HEK293 (cell line): Measurements from ENCODE around the gene STX10.
A peak's percentile ranks its signal among the peaks of the same experiment; 100 is the strongest.

Source experiments
- CTCF ChIA-PET: fragments of 350-600 bp; formaldehyde crosslinking; extraction: SDS; loops from one replicate; lab custom pipeline; 2021; ENCODE audit warnings: antibody characterized with exemption; lab: Yijun Ruan, JAX
- POLR2A ChIA-PET: fragments of 300-600 bp; formaldehyde crosslinking; extraction: SDS; loops from one replicate; lab custom pipeline; 2020; ENCODE audit warnings: antibody characterized with exemption, inconsistent platforms; lab: Yijun Ruan, JAX
- H3K27ac ChIP-seq: fragments of 200-500 bp; sonication (Bioruptor generic); 2 replicates; pipeline ENCODE4 v1.5.1; 2014; ENCODE audit warnings: low read depth, low read length, control low read depth, inconsistent platforms; ENCODE audit errors: extremely low read depth
- H3K36me3 ChIP-seq, 2 experiments: fragments of 200-500 bp in 1 of 2; sonication (Bioruptor generic) in 1 of 2; 1 replicate in 1 of 2; 2 replicates in 1 of 2; pipeline ENCODE4 v1.5.1; 2014 to 2017; ENCODE audit warnings: inconsistent platforms in 2 of 2, low read length in 2 of 2; ENCODE audit not compliant: control insufficient read depth in 2 of 2, insufficient read depth in 1 of 2
- H3K4me1 ChIP-seq: fragments of 200-500 bp; sonication (Bioruptor generic); 2 replicates; pipeline ENCODE4 v1.5.1; 2014; ENCODE audit warnings: mild to moderate bottlenecking, low read length, inconsistent platforms; ENCODE audit not compliant: control insufficient read depth, insufficient read depth
- H3K4me3 ChIP-seq: 2 replicates; pipeline ENCODE4 v1.5.1; 2011; ENCODE audit warnings: low read depth, mild to moderate bottlenecking, control low read depth, low read length, moderate library complexity
- H3K9me3 ChIP-seq: fragments of 200-500 bp; sonication (Bioruptor generic); 2 replicates; pipeline ENCODE4 v1.5.1; 2014; ENCODE audit warnings: low read depth, low read length, inconsistent platforms; ENCODE audit not compliant: control insufficient read depth, insufficient read depth
- GFI1B ChIP-seq: fragments of 450-650 bp; formaldehyde crosslinking; IDR thresholded peaks from 2 replicates; pipeline ENCODE4 v1.5.1; 2016; ENCODE audit warnings: missing biosample characterization, missing genetic modification characterization
- GLIS1 ChIP-seq: fragments of 450-650 bp; formaldehyde crosslinking; IDR thresholded peaks from 2 replicates; pipeline ENCODE4 v1.5.1; 2016; ENCODE audit warnings: missing biosample characterization, missing genetic modification characterization
- KLF10 ChIP-seq: fragments of 450-650 bp; IDR thresholded peaks from 2 replicates; pipeline ENCODE4 v1.5.1; 2018; ENCODE audit warnings: missing biosample characterization, mild to moderate bottlenecking, missing genetic modification characterization
- KLF7 ChIP-seq: fragments of 450-650 bp; formaldehyde crosslinking; IDR thresholded peaks from 2 replicates; pipeline ENCODE4 v1.5.1; 2016; ENCODE audit warnings: missing biosample characterization, missing genetic modification characterization, borderline replicate concordance
- KLF8 ChIP-seq: fragments of 450-650 bp; formaldehyde crosslinking; IDR thresholded peaks from 2 replicates; pipeline ENCODE4 v1.5.1; 2016; ENCODE audit warnings: missing biosample characterization, missing genetic modification characterization
- KLF9 ChIP-seq: fragments of 450-650 bp; formaldehyde crosslinking; IDR thresholded peaks from 2 replicates; pipeline ENCODE4 v1.5.1; 2016; ENCODE audit warnings: missing biosample characterization, missing genetic modification characterization, low read depth
- PRDM1 ChIP-seq: fragments of 450-650 bp; formaldehyde crosslinking; IDR thresholded peaks from 2 replicates; pipeline ENCODE4; 2016; ENCODE audit warnings: missing biosample characterization, missing genetic modification characterization
- SALL2 ChIP-seq: fragments of 450-650 bp; formaldehyde crosslinking; IDR thresholded peaks from 2 replicates; pipeline ENCODE4 v1.5.0; 2017; ENCODE audit warnings: missing biosample characterization, mild to moderate bottlenecking, missing genetic modification characterization, borderline replicate concordance
- SP3 ChIP-seq: fragments of 450-650 bp; formaldehyde crosslinking; IDR thresholded peaks from 2 replicates; pipeline ENCODE4 v1.5.1; 2016; ENCODE audit warnings: missing biosample characterization, missing genetic modification characterization
- TCF7L2 ChIP-seq: IDR thresholded peaks from 2 replicates; pipeline ENCODE4 v1.6.1; 2011; ENCODE audit warnings: low read depth, mild to moderate bottlenecking, inconsistent platforms, low read length, moderate library complexity, borderline replicate concordance
- YY1 ChIP-seq: fragments of 450-650 bp; formaldehyde crosslinking; IDR thresholded peaks from 2 replicates; pipeline ENCODE4 v1.5.1; 2018; ENCODE audit warnings: missing biosample characterization, missing genetic modification characterization
- ZBTB17 ChIP-seq: fragments of 450-650 bp; formaldehyde crosslinking; IDR thresholded peaks from 2 replicates; pipeline ENCODE4 v1.5.1; 2016; ENCODE audit warnings: missing biosample characterization, missing genetic modification characterization
- ZBTB48 ChIP-seq: fragments of 450-650 bp; formaldehyde crosslinking; IDR thresholded peaks from 2 replicates; pipeline ENCODE4 v1.5.1; 2016; ENCODE audit warnings: missing biosample characterization, missing genetic modification characterization
- ZFP69B ChIP-seq: fragments of 450-650 bp; formaldehyde crosslinking; IDR thresholded peaks from 2 replicates; pipeline ENCODE4 v1.5.1; 2016; ENCODE audit warnings: missing biosample characterization, missing genetic modification characterization
- ZNF114 ChIP-seq: fragments of 450-650 bp; formaldehyde crosslinking; IDR thresholded peaks from 2 replicates; pipeline ENCODE4 v1.5.0; 2017; ENCODE audit warnings: missing biosample characterization, missing genetic modification characterization
- ZNF132 ChIP-seq: fragments of 450-650 bp; formaldehyde crosslinking; IDR thresholded peaks from 2 replicates; pipeline ENCODE4 v1.5.1; 2017; ENCODE audit warnings: missing biosample characterization, missing genetic modification characterization, borderline replicate concordance
- ZNF140 ChIP-seq: fragments of 450-650 bp; formaldehyde crosslinking; IDR thresholded peaks from 2 replicates; pipeline ENCODE4 v1.5.1; 2016; ENCODE audit warnings: missing biosample characterization, missing genetic modification characterization
- ZNF350 ChIP-seq: fragments of 450-650 bp; formaldehyde crosslinking; IDR thresholded peaks from 2 replicates; pipeline ENCODE4 v1.5.0; 2017; ENCODE audit warnings: missing biosample characterization, mild to moderate bottlenecking, missing genetic modification characterization
- ZNF37A ChIP-seq: fragments of 450-650 bp; IDR thresholded peaks from 2 replicates; pipeline ENCODE4 v1.5.1; 2018; ENCODE audit warnings: missing biosample characterization, missing genetic modification characterization
- ZNF404 ChIP-seq: fragments of 450-650 bp; formaldehyde crosslinking; IDR thresholded peaks from 2 replicates; pipeline ENCODE4 v1.5.1; 2017; ENCODE audit warnings: missing biosample characterization, missing genetic modification characterization
- ZNF423 ChIP-seq: fragments of 450-650 bp; formaldehyde crosslinking; IDR thresholded peaks from 2 replicates; pipeline ENCODE4 v1.5.1; 2016; ENCODE audit warnings: missing biosample characterization, missing genetic modification characterization
- ZNF473 ChIP-seq: fragments of 450-650 bp; formaldehyde crosslinking; IDR thresholded peaks from 2 replicates; pipeline ENCODE4 v1.5.1; 2017; ENCODE audit warnings: missing biosample characterization, missing genetic modification characterization
- ZNF48 ChIP-seq: fragments of 450-650 bp; formaldehyde crosslinking; IDR thresholded peaks from 2 replicates; pipeline ENCODE4 v1.5.1; 2016; ENCODE audit warnings: missing biosample characterization, missing genetic modification characterization
- ZNF514 ChIP-seq: fragments of 450-650 bp; formaldehyde crosslinking; IDR thresholded peaks from 2 replicates; pipeline ENCODE4 v1.5.1; 2016; ENCODE audit warnings: missing biosample characterization, missing genetic modification characterization
- ZNF549 ChIP-seq: fragments of 450-650 bp; IDR thresholded peaks from 2 replicates; pipeline ENCODE4 v1.5.1; 2018; ENCODE audit warnings: missing biosample characterization, missing genetic modification characterization, mild to moderate bottlenecking, inconsistent platforms, moderate library complexity
- ZNF626 ChIP-seq: fragments of 450-650 bp; sonication (Bioruptor Pico); formaldehyde crosslinking; IDR thresholded peaks from 2 replicates; pipeline ENCODE4 v1.5.1; 2018; ENCODE audit warnings: missing biosample characterization, missing genetic modification characterization, inconsistent platforms
- ZNF707 ChIP-seq: fragments of 450-650 bp; formaldehyde crosslinking; IDR thresholded peaks from 2 replicates; pipeline ENCODE4 v1.5.1; 2016; ENCODE audit warnings: missing biosample characterization, missing genetic modification characterization
- ZXDB ChIP-seq: fragments of 450-650 bp; formaldehyde crosslinking; IDR thresholded peaks from 2 replicates; pipeline ENCODE4 v1.5.1; 2016; ENCODE audit warnings: missing biosample characterization, missing genetic modification characterization
- TF ChIP-seq, protein P1 (sequence below): fragments of 450-650 bp; formaldehyde crosslinking; IDR thresholded peaks from 2 replicates; pipeline ENCODE4 v1.5.1; 2016; ENCODE audit warnings: missing biosample characterization, missing genetic modification characterization
- TF ChIP-seq, protein P2 (sequence below): fragments of 450-650 bp; formaldehyde crosslinking; IDR thresholded peaks from 2 replicates; pipeline ENCODE4 v1.5.1; 2017; ENCODE audit warnings: missing biosample characterization, missing genetic modification characterization
- TF ChIP-seq, protein P3 (sequence below): fragments of 450-650 bp; formaldehyde crosslinking; IDR thresholded peaks from 2 replicates; pipeline ENCODE4; 2016; ENCODE audit warnings: missing biosample characterization, missing genetic modification characterization
- TF ChIP-seq, protein P4 (sequence below): fragments of 450-650 bp; formaldehyde crosslinking; IDR thresholded peaks from 2 replicates; pipeline ENCODE4 v1.5.1; 2016; ENCODE audit warnings: missing biosample characterization, missing genetic modification characterization, borderline replicate concordance
- TF ChIP-seq, protein P5 (sequence below): fragments of 450-650 bp; formaldehyde crosslinking; IDR thresholded peaks from 2 replicates; pipeline ENCODE4 v1.5.1; 2016; ENCODE audit warnings: missing biosample characterization, missing genetic modification characterization

The STX10 gene

DNA sequence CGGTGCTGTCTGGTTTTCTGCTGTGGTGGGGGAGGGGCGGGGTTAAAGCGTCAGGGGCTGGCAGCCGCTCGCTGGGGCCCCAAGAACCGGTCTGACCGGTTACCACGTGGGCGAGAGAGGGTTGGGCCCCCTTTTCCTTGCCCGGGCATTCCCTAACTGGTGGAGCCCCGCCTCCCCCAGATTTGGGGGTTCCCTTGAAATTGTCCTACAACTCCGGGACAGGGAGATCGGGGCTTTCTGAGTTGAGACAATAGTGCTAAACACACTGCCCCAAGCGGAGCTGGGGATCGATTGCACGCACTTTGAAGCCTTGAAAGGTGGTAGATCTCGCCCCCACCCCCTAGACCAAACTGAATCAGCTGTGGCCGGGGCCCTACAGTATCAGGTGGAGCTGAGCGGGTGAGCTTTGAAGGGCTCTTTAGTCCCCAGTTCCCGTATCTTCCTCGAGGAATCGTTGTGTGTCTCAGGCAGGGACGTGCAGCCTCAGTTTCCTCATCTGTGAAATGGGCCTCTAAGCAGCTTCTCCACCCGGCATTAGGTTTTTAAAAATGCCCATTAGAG lies 4.8 kb upstream of the STX10 start:
- Histone ChIP-seq H3K4me1 (peaks cover 8% of the 10 kb centered on the region), H3K36me3 (peaks cover 0 to 11% of the 10 kb centered on the region in 2 experiments; a peak in 1 of 3 replicates), H3K4me3 (peak overlapping the region; percentile 99), H3K9me3 (no peaks in the 10 kb centered on the region), H3K27ac (peak overlapping the region; percentile 98; the same call in 1 of the 2 replicates)
- ChIA-PET CTCF (interaction anchor here (0.5 to 1.8 kb wide), 9 partner anchors 14 to 190 kb away, joined by 3 to 7 read pairs (median 3); no protein-coding TSS in a partner anchor), POLR2A (interaction anchor here (0.6 to 2.6 kb wide), 11 partner anchors 11 to 697 kb away, joined by 3 to 60 read pairs (median 5); partner anchors contain the start of gene NACC1)
- TF ChIP-seq ZNF549 (no peak), KLF9 (tag by site-specific recombination) (no peak; the same call in 1 of the 2 replicates), SALL2 (no peak), ZNF132 (no peak), ZNF626 (tag by site-specific recombination) (no peak), YY1 (tag by site-specific recombination) (peak; percentile 25; the same call in 1 of the 2 replicates), KLF8 (0 out of 2 replicates have a peak, but pooled peaks have one; percentile 10), TCF7L2 (peak; percentile 32; the same call in 1 of the 2 replicates), ZNF140 (tag by site-specific recombination) (no peak), KLF7 (tag by site-specific recombination) (no peak), ZBTB17 (tag by site-specific recombination) (no peak), ZBTB48 (tag by site-specific recombination) (peak; percentile 43; the same call in 1 of the 2 replicates), ZNF350 (tag by site-specific recombination) (no peak), GFI1B (tag by site-specific recombination) (no peak), ZFP69B (tag by site-specific recombination) (peak; percentile 16; the same call in 1 of the 2 replicates), ZNF37A (no peak), ZNF473 (tag by site-specific recombination) (no peak), SP3 (tag by site-specific recombination) (no peak), ZNF514 (tag by site-specific recombination) (no peak), ZNF423 (no peak), ZXDB (tag by site-specific recombination) (no peak), KLF10 (tag by site-specific recombination) (peak; percentile 82; the same call in 1 of the 2 replicates), ZNF48 (tag by site-specific recombination) (no peak), PRDM1 (no peak), ZNF707 (tag by site-specific recombination) (no peak), ZNF114 (tag by site-specific recombination) (no peak), ZNF404 (tag by site-specific recombination) (no peak), GLIS1 (tag by site-specific recombination) (no peak)
- TF ChIP-seq, protein P1, sequence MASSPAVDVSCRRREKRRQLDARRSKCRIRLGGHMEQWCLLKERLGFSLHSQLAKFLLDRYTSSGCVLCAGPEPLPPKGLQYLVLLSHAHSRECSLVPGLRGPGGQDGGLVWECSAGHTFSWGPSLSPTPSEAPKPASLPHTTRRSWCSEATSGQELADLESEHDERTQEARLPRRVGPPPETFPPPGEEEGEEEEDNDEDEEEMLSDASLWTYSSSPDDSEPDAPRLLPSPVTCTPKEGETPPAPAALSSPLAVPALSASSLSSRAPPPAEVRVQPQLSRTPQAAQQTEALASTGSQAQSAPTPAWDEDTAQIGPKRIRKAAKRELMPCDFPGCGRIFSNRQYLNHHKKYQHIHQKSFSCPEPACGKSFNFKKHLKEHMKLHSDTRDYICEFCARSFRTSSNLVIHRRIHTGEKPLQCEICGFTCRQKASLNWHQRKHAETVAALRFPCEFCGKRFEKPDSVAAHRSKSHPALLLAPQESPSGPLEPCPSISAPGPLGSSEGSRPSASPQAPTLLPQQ (tag by site-specific recombination), result peak; percentile 75
- TF ChIP-seq, protein P2, sequence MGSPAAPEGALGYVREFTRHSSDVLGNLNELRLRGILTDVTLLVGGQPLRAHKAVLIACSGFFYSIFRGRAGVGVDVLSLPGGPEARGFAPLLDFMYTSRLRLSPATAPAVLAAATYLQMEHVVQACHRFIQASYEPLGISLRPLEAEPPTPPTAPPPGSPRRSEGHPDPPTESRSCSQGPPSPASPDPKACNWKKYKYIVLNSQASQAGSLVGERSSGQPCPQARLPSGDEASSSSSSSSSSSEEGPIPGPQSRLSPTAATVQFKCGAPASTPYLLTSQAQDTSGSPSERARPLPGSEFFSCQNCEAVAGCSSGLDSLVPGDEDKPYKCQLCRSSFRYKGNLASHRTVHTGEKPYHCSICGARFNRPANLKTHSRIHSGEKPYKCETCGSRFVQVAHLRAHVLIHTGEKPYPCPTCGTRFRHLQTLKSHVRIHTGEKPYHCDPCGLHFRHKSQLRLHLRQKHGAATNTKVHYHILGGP, result no peak
- TF ChIP-seq, protein P3, sequence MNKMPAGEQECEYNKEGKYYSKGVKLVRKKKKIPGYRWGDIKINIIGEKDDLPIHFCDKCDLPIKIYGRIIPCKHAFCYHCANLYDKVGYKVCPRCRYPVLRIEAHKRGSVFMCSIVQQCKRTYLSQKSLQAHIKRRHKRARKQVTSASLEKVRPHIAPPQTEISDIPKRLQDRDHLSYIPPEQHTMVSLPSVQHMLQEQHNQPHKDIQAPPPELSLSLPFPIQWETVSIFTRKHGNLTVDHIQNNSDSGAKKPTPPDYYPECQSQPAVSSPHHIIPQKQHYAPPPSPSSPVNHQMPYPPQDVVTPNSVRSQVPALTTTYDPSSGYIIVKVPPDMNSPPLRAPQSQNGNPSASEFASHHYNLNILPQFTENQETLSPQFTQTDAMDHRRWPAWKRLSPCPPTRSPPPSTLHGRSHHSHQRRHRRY (tag by site-specific recombination), result no peak
- TF ChIP-seq, protein P4, sequence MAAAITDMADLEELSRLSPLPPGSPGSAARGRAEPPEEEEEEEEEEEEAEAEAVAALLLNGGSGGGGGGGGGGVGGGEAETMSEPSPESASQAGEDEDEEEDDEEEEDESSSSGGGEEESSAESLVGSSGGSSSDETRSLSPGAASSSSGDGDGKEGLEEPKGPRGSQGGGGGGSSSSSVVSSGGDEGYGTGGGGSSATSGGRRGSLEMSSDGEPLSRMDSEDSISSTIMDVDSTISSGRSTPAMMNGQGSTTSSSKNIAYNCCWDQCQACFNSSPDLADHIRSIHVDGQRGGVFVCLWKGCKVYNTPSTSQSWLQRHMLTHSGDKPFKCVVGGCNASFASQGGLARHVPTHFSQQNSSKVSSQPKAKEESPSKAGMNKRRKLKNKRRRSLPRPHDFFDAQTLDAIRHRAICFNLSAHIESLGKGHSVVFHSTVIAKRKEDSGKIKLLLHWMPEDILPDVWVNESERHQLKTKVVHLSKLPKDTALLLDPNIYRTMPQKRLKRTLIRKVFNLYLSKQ (tag by site-specific recombination), result no peak
- TF ChIP-seq, protein P5, sequence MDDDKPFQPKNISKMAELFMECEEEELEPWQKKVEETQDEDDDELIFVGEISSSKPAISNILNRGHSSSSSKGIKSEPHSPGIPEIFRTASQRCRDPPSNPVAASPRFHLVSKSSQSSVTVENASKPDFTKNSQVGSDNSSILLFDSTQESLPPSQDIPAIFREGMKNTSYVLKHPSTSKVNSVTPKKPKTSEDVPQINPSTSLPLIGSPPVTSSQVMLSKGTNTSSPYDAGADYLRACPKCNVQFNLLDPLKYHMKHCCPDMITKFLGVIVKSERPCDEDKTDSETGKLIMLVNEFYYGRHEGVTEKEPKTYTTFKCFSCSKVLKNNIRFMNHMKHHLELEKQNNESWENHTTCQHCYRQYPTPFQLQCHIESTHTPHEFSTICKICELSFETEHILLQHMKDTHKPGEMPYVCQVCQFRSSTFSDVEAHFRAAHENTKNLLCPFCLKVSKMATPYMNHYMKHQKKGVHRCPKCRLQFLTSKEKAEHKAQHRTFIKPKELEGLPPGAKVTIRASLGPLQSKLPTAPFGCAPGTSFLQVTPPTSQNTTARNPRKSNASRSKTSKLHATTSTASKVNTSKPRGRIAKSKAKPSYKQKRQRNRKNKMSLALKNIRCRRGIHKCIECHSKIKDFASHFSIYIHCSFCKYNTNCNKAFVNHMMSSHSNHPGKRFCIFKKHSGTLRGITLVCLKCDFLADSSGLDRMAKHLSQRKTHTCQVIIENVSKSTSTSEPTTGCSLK (tag by site-specific recombination), result no peak
